CD4-positive, alpha-beta T cell treated with Interleukin-1 beta for 1 hour (primary cell): ENCODE data around the gene NUDT3.
"Not testable (repeated sequence)": the region's sequence is repeated elsewhere in the genome, so short reads cannot be mapped to it uniquely, and the experiment has no call there.

Experiments used
- DNase-seq, 2 donors: peaks; one replicate each; pipeline ENCODE4 v3.0.0-alpha.2; 2020 to 2022

NUDT3 gene

GRCh38 chr6:34365781-34366638 lies 26.5 kb downstream of the NUDT3 start:
- DNase-seq = not testable (repeated sequence)

GRCh38 chr6:34363681-34364075 lies 28.8 kb downstream of the NUDT3 start:
- DNase-seq = not testable (repeated sequence)

GRCh38 chr6:34362909-34363680 lies 29.4 kb downstream of the NUDT3 start:
- DNase-seq = no peak

- DNase-seq = no peak
Measured at GRCh38 chr6:34362176-34362575, 30.3 kb downstream of the NUDT3 start.

- no peak for DNase-seq
Measured at GRCh38 chr6:34360556-34360955, 31.9 kb downstream of the NUDT3 start.

- no peak for DNase-seq
Measured at GRCh38 chr6:34359418-34360158, 32.9 kb downstream of the NUDT3 start.

- DNase-seq = no peak
Measured at GRCh38 chr6:34358389-34358905, 34.0 kb downstream of the NUDT3 start.

- no peak for DNase-seq
Measured at GRCh38 chr6:34357937-34358336, 34.5 kb downstream of the NUDT3 start.

GRCh38 chr6:34355889-34356288 lies 36.6 kb downstream of the NUDT3 start:
- DNase-seq = no peak

- DNase-seq = not testable (repeated sequence)
Measured at GRCh38 chr6:34354230-34354629, 38.2 kb downstream of the NUDT3 start.

- not testable (repeated sequence) for DNase-seq
Measured at GRCh38 chr6:34353530-34353929, 38.9 kb downstream of the NUDT3 start.

GRCh38 chr6:34352305-34352937 lies 40.0 kb downstream of the NUDT3 start:
- DNase-seq = no peak

- no peak for DNase-seq
Measured at GRCh38 chr6:34350934-34351217, 41.6 kb downstream of the NUDT3 start.

- DNase-seq = no peak
Measured at GRCh38 chr6:34350137-34350933, 42.1 kb downstream of the NUDT3 start.

GRCh38 chr6:34349211-34349610 lies 43.3 kb downstream of the NUDT3 start:
- DNase-seq = no peak

GRCh38 chr6:34347303-34347702 lies 45.2 kb downstream of the NUDT3 start:
- DNase-seq = no peak

- DNase-seq = no peak
Measured at GRCh38 chr6:34346175-34347119, 46.0 kb downstream of the NUDT3 start.

- DNase-seq = no peak
Measured at GRCh38 chr6:34343806-34344205, 48.7 kb downstream of the NUDT3 start.

GRCh38 chr6:34342247-34342646 lies 50.2 kb downstream of the NUDT3 start:
- DNase-seq = no peak

- no peak for DNase-seq
Measured at GRCh38 chr6:34341481-34341971, 50.9 kb downstream of the NUDT3 start.
